NB4 (cell line): ENCODE data around the gene SUCO.

Experiments used
- CTCF ChIP-seq: IDR thresholded peaks from one replicate; pipeline ENCODE4 v1.5.1; 2012; ENCODE audit warnings: low read depth, low read length
- MAX ChIP-seq: IDR thresholded peaks from 2 replicates; pipeline ENCODE4 v1.6.1; 2011; ENCODE audit warnings: low read depth, low read length
- MYC ChIP-seq: IDR thresholded peaks from 2 replicates; pipeline ENCODE4 v1.6.1; 2011; ENCODE audit warnings: low read depth, low read length
- POLR2A ChIP-seq: IDR thresholded peaks from 2 replicates; pipeline ENCODE4 v1.6.1; 2011; ENCODE audit warnings: mild to moderate bottlenecking; ENCODE audit not compliant: insufficient read length; ENCODE audit errors: extremely low read depth

DNA sequence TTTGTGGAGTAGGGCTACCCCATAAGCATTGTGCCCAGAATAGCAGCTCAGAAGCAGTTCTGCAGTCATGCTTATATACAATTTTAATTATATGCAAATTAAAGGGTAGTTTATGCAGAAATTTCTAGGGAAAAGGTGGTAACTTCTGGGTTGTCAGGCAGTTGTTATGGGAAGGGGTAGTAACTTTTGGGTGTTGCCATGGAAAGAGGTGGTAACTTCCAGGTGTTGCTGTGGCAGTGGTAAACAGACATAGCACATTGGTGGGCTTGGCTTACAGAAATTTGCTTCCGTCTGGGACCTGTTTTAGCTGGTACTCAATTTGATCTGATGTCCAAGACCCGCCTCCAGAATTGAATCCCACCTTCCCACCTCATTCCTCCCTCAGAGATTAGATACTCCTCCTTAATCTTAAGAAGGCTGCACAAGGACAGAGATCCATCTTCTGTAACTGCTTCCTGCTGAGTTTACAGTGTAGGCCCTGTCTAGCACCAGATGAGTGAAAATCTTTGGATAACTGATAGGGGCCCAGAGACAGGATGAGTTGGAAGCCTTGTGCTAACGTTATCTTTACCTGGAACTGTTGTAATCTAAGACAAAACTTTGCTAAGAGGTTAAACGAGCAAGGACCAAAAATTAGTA, 26.7 kb downstream of the SUCO start:
- TF ChIP-seq CTCF, result no peak
- no peak for TF ChIP-seq MAX
- no peak for TF ChIP-seq POLR2A
- no peak for TF ChIP-seq MYC
